AG04449 (cell line): ENCODE data around the gene HOXA9.
A peak's percentile ranks its signal among the peaks of the same experiment; 100 is the strongest.

Experiments used
- CTCF ChIA-PET: fragments of 350-600 bp; formaldehyde crosslinking; extraction: SDS; loops from one replicate; lab custom pipeline; 2021; ENCODE audit warnings: antibody characterized with exemption; lab: Yijun Ruan, JAX
- POLR2A ChIA-PET: fragments of 400-600, 350-600 bp; formaldehyde crosslinking; extraction: SDS; loops from one replicate; lab custom pipeline; 2020; ENCODE audit warnings: antibody characterized with exemption, inconsistent platforms; lab: Yijun Ruan, JAX
- DNase-seq: peaks from one replicate; pipeline ENCODE4 v3.0.0-alpha.2; 2010; ENCODE audit warnings: low read depth, low spot score
- H3K4me3 ChIP-seq: 2 replicates; pipeline ENCODE4 v1.5.1; 2011; ENCODE audit warnings: low read depth, mild to moderate bottlenecking, control low read depth, low read length
- TF ChIP-seq, protein P1 (sequence below): IDR thresholded peaks from one replicate; pipeline ENCODE4 v1.5.1; 2011; ENCODE audit warnings: mild to moderate bottlenecking, moderate library complexity, low read length, control low read depth, inconsistent platforms; ENCODE audit not compliant: insufficient read depth; ENCODE audit errors: missing control alignments

Gene HOXA9

DNA sequence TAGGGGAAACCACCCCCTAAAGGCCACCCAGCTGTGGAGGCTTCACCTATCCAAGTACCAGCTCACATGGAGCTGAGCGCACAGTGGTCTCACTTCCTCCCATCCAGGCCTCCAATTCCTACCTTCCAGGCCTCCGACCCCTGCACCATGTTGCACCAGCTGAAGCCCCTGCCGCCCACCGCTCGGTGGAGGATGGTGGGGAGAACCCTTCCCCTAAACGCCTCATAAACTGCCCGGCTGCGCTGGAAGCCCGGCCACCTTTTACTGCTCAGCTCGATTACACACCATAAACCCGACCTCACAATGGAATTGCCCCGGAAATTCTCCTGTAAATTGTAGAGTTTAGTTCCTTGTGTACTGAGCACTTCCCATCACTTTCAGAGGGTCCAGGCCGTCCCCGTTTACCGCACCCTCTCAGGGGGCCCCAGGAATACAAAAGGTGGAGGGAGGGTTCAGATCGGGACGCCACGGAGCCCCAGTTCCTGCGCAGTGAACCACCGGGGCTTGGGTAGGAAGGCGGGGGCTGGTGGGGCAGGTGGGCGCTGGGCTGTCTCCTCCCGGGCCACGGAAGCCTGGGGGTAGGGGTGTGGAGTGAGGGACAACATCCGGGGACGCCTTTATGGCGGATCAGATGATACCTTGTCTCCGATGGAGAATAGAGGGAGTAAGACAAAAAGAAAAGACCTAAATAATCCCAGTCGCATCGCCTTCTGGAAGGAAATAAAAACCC lies 7.5 kb downstream of the HOXA9 start:
- TF ChIP-seq, protein P1, sequence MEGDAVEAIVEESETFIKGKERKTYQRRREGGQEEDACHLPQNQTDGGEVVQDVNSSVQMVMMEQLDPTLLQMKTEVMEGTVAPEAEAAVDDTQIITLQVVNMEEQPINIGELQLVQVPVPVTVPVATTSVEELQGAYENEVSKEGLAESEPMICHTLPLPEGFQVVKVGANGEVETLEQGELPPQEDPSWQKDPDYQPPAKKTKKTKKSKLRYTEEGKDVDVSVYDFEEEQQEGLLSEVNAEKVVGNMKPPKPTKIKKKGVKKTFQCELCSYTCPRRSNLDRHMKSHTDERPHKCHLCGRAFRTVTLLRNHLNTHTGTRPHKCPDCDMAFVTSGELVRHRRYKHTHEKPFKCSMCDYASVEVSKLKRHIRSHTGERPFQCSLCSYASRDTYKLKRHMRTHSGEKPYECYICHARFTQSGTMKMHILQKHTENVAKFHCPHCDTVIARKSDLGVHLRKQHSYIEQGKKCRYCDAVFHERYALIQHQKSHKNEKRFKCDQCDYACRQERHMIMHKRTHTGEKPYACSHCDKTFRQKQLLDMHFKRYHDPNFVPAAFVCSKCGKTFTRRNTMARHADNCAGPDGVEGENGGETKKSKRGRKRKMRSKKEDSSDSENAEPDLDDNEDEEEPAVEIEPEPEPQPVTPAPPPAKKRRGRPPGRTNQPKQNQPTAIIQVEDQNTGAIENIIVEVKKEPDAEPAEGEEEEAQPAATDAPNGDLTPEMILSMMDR, result no peak
- POLR2A ChIA-PET, result no interaction called here
- CTCF ChIA-PET, result interaction anchor here (0.6 to 4.9 kb wide), 8 partner anchors 8 to 1291 kb away, joined by 3 to 42 read pairs (median 10); partner anchors contain the start of genes HOXA5 and HOXA6

DNA sequence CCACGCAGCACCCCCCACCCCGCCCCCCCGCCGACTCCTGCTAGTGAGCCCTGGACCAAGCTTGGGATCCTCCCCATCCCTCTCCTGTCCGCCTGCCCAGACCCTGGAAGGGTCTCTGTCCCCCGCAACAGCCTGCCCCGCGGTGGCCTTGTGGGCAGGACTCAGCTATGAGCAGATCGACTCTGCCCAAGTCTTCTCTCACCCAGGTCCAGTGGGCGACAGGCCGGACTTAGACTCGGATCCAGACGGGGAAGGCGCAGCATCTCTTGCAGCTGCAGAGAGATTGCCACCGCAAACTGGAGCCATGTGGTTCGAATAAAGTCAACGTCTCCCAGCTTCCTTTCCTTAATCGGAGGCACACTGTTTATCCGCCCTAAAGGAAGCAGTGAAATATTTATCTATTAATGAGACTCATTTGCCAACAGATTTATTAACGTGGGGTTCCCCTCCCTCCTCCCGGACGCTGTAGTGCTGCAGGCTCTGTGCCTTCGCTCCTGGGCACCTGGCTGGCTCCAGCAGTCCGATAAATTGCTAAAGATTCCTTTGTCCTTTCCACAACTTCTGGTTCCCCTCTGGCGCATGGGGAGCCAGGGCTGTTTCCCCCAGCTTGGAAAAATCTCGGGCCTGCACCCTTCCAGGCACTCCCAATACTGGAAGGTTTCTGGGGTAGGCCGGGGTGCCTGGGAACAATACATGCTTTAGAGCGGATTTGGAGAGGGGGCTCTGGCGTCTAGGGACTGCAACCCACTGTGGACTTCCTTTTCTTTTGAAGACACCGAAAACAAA lies 8.2 kb downstream of the HOXA9 start:
- peak overlapping the region; percentile 64 for H3K4me3 ChIP-seq
- ChIA-PET POLR2A (interaction anchor here (0.8 to 1.4 kb wide), 3 partner anchors 8 to 470 kb away, joined by 3 read pairs; partner anchors contain the start of gene HOXA9), CTCF (interaction anchor here (0.6 to 4.9 kb wide), 16 partner anchors 8 to 1290 kb away, joined by 3 to 42 read pairs (median 4); partner anchors contain the start of genes HOXA5, HOXA6 and HOXA9)
- TF ChIP-seq, protein P1, result no peak
- no peak for DNase-seq

More for the DNA sequence above, 7.5 kb downstream of the HOXA9 start:
- no peak for DNase-seq
- H3K4me3 ChIP-seq, result no peak overlapping the region

DNA sequence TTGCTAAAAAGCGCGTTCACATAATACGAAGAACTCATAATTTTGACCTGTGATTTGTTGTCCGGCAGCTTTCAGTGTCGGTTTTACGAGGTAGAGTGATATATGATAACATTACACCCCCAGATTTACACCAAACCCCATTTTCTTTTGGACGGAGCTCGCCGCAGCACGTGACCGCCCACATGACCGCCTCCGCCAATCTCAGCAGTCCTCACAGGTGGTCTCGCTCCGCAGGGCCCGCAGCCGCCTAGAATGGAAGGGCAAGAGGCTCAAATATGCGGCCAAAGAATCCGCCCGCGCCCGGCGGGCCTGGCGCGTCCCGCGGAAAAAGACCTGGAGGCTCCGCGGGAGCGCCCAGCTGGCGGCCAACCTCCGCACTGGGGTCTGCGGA lies 8.8 kb downstream of the HOXA9 start, which contains the start of gene HOXA7:
Gene HOXA7 (minus strand): TSS at position 168 of the 391 bp plus-strand sequence. CDS start 130 bp downstream, at position 38.
- H3K4me3 ChIP-seq, result peak within 1 kb of the TSS; percentile 64
- DNase-seq, result no peak
- TF ChIP-seq, protein P1, result no peak
- POLR2A ChIA-PET, result interaction anchor here (0.8 to 1.4 kb wide), 3 partner anchors 9 to 469 kb away, joined by 3 read pairs; partner anchors contain the start of gene HOXA9
- CTCF ChIA-PET, result interaction anchor here (0.8 to 4.9 kb wide), 14 partner anchors 7 to 791 kb away, joined by 3 to 42 read pairs (median 4); partner anchors contain the start of genes HOXA5, HOXA6 and HOXA9

- TF ChIP-seq, protein P1, result no peak
- peak overlapping the region; percentile 64 for H3K4me3 ChIP-seq
- DNase-seq, result no peak
- ChIA-PET POLR2A (interaction anchor here (1.0 to 1.4 kb wide), 2 partner anchors 10 to 13 kb away, joined by 3 read pairs; partner anchors contain the start of gene HOXA9), CTCF (interaction anchor here (0.8 to 4.9 kb wide), 14 partner anchors 6 to 791 kb away, joined by 3 to 42 read pairs (median 4); partner anchors contain the start of genes HOXA5, HOXA6 and HOXA9)
These were observed 9.4 kb downstream of the HOXA9 start for GRCh38 chr7:27155816-27156507.

DNA sequence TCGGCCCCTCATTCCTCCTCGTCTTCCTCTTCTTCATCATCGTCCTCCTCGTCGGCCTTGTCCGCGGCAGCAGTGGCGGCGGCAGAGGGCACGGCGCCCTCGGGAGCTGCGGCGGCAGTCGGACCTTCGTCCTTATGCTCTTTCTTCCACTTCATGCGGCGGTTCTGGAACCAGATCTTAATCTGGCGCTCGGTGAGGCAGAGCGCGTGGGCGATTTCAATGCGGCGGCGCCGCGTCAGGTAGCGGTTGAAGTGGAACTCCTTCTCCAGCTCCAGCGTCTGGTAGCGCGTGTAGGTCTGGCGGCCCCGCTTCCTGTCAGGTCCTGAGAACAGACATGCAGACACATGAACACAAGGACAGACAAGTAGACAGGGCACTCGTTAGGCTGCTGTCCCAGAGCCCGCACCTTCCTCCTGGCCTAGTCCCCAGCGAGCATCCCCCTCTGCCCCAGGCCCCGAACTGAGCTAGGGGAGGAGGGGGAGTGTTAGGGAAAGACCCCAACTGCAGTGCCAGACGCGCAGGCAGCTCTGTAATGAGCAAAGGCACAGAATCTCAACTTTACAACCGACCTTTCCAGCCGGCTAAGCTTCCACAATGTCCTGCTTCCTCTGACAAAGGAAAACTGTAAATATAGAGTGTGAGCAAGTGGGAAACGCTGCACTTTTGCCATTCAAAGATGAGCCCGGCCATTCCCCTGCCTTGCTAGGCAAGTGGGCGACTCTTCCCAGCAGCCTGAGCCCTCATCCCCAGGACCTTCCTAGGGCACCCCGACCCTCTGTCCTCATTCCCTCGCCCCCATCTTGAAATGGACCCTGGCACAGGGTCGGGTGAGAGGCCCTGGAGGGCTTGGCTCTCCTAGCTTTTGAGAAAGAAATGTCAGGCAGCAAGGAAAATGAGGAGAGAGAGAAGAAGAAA lies 10.2 kb downstream of the HOXA9 start:
- ChIA-PET POLR2A (no interaction called here), CTCF (interaction anchor here (0.8 to 4.9 kb wide), 3 partner anchors 13 to 785 kb away, joined by 3 to 38 read pairs (median 5); partner anchors contain the start of gene HOXA5)
- TF ChIP-seq, protein P1, result no peak
- H3K4me3 ChIP-seq, result peak overlapping the region; percentile 64
- no peak for DNase-seq
